Activated CD4-positive, alpha-beta T cell treated with anti-CD3 and anti-CD28 coated beads, Interleukin-2, amount 10 ng/mL, durations not matched to agents 7 days and 5 days (primary cell): ENCODE data around the gene C19orf67. TPM values are rescaled to one million over a fixed set of nuclear protein-coding genes. Genes with fewer than 3 reads are reported as not detected.

Experiments
- CTCF ChIA-PET: fragments of 350-600 bp; sonication (Branson Sonifier 250); formaldehyde crosslinking; loops from one replicate; lab custom pipeline; 2021; ENCODE audit warnings: antibody characterized with exemption; lab: Charles Lee
- POLR2A ChIA-PET: fragments of 350-600 bp; sonication (Branson Sonifier 250); formaldehyde crosslinking; loops from one replicate; lab custom pipeline; 2021; ENCODE audit warnings: antibody characterized with exemption; lab: Charles Lee
- DNase-seq: peaks from one replicate; pipeline ENCODE4 v3.0.0-alpha.2; 2020
- H3K27ac Mint-ChIP-seq: one replicate; pipeline ENCODE4 v1.8.0; 2021; ENCODE audit warnings: mild to moderate bottlenecking, moderate library complexity, mixed read lengths
- H3K27me3 Mint-ChIP-seq: one replicate; pipeline ENCODE4 v1.8.0; 2021; ENCODE audit warnings: mixed read lengths
- H3K36me3 Mint-ChIP-seq: one replicate; pipeline ENCODE4 v1.8.0; 2021; ENCODE audit warnings: low read depth, mixed read lengths
- H3K4me1 Mint-ChIP-seq: one replicate; pipeline ENCODE4 v1.8.0; 2021; ENCODE audit warnings: mixed read lengths
- H3K4me3 Mint-ChIP-seq: one replicate; pipeline ENCODE4 v1.8.0; 2021; ENCODE audit warnings: mild to moderate bottlenecking, moderate library complexity, mixed read lengths
- H3K9me3 Mint-ChIP-seq: one replicate; pipeline ENCODE4 v1.8.0; 2021; ENCODE audit warnings: mixed read lengths
- total RNA-seq, 2 experiments: library from RNA; stranded (reverse); gene quantifications; one replicate each; pipeline ENCODE4 v1.2.3, GENCODE V29; 2021

The C19orf67 gene
- total RNA-seq, 2 experiments from 2014 or later: not detected

- peaks cover 7% of the 10 kb centered on the region for H3K4me1 Mint-ChIP-seq
- H3K27ac Mint-ChIP-seq: no peak overlapping the region
- no peaks in the 10 kb centered on the region for H3K27me3 Mint-ChIP-seq
- H3K9me3 Mint-ChIP-seq: no peaks in the 10 kb centered on the region
- H3K36me3 Mint-ChIP-seq: peaks cover 8% of the 10 kb centered on the region
- DNase-seq: no peak
- H3K4me3 Mint-ChIP-seq: no peak overlapping the region
- POLR2A ChIA-PET: no interaction called here
- CTCF ChIA-PET: interaction anchor here (1.0 to 3.4 kb wide), 3 partner anchors 9 to 30 kb away, joined by 3 to 9 read pairs (median 3); partner anchors contain the start of gene ASF1B
Measured at GRCh38 chr19:14106840-14107239, 21.3 kb upstream of the C19orf67 start.

- Mint-ChIP-seq H3K4me3 (no peak overlapping the region), H3K4me1 (peaks cover 3% of the 10 kb centered on the region), H3K36me3 (peaks cover 11% of the 10 kb centered on the region), H3K27ac (no peak overlapping the region), H3K27me3 (no peaks in the 10 kb centered on the region), H3K9me3 (no peaks in the 10 kb centered on the region)
- ChIA-PET POLR2A (interaction anchor here (0.7 kb wide), 1 partner anchor 352 kb away, joined by 4 read pairs; no protein-coding TSS in a partner anchor), CTCF (interaction anchor here (1.0 to 3.4 kb wide), 3 partner anchors 10 to 31 kb away, joined by 3 to 9 read pairs (median 3); partner anchors contain the start of gene ASF1B)
- DNase-seq: no peak
Measured at GRCh38 chr19:14105680-14106079, 20.1 kb upstream of the C19orf67 start.

GRCh38 chr19:14103310-14103709, 17.7 kb upstream of the C19orf67 start:
- H3K27me3 Mint-ChIP-seq: no peaks in the 10 kb centered on the region
- no peak for DNase-seq
- H3K9me3 Mint-ChIP-seq: no peaks in the 10 kb centered on the region
- peaks cover 3% of the 10 kb centered on the region for H3K4me1 Mint-ChIP-seq
- POLR2A ChIA-PET: no interaction called here
- H3K27ac Mint-ChIP-seq: no peak overlapping the region
- peaks cover 11% of the 10 kb centered on the region for H3K36me3 Mint-ChIP-seq
- CTCF ChIA-PET: interaction anchor here (1.4 to 3.4 kb wide), 3 partner anchors 11 to 34 kb away, joined by 4 to 11 read pairs (median 6); partner anchors contain the start of gene ASF1B
- no peak overlapping the region for H3K4me3 Mint-ChIP-seq

GRCh38 chr19:14102756-14103155, 17.2 kb upstream of the C19orf67 start:
- Mint-ChIP-seq H3K27ac (no peak overlapping the region), H3K4me1 (peaks cover 3% of the 10 kb centered on the region), H3K27me3 (no peaks in the 10 kb centered on the region), H3K4me3 (no peak overlapping the region), H3K36me3 (peaks cover 12% of the 10 kb centered on the region), H3K9me3 (no peaks in the 10 kb centered on the region)
- POLR2A ChIA-PET: no interaction called here
- CTCF ChIA-PET: interaction anchor here (1.4 to 3.4 kb wide), 3 partner anchors 12 to 34 kb away, joined by 4 to 11 read pairs (median 6); partner anchors contain the start of gene ASF1B
- no peak for DNase-seq

GRCh38 chr19:14102102-14102696, 16.6 kb upstream of the C19orf67 start:
- H3K9me3 Mint-ChIP-seq: no peaks in the 10 kb centered on the region
- no peaks in the 10 kb centered on the region for H3K27me3 Mint-ChIP-seq
- POLR2A ChIA-PET: no interaction called here
- no peak for DNase-seq
- peaks cover 3% of the 10 kb centered on the region for H3K4me1 Mint-ChIP-seq
- CTCF ChIA-PET: interaction anchor here (1.1 to 3.4 kb wide), 4 partner anchors 12 to 221 kb away, joined by 3 to 11 read pairs (median 4); partner anchors contain the start of gene ASF1B
- no peak overlapping the region for H3K27ac Mint-ChIP-seq
- no peak overlapping the region for H3K4me3 Mint-ChIP-seq
- peaks cover 15% of the 10 kb centered on the region for H3K36me3 Mint-ChIP-seq

- ChIA-PET POLR2A (no interaction called here), CTCF (interaction anchor here (1.5 to 3.4 kb wide), 2 partner anchors 36 to 220 kb away, joined by 3 to 11 read pairs; partner anchors contain the start of gene ASF1B)
- Mint-ChIP-seq H3K9me3 (no peaks in the 10 kb centered on the region), H3K4me1 (peaks cover 3% of the 10 kb centered on the region), H3K27ac (no peak overlapping the region), H3K4me3 (no peak overlapping the region), H3K27me3 (no peaks in the 10 kb centered on the region), H3K36me3 (peaks cover 22% of the 10 kb centered on the region)
- no peak for DNase-seq
Measured at GRCh38 chr19:14101003-14101545, 15.5 kb upstream of the C19orf67 start.

- Mint-ChIP-seq H3K27ac (no peak overlapping the region), H3K9me3 (peaks cover 9% of the 10 kb centered on the region), H3K27me3 (no peaks in the 10 kb centered on the region), H3K36me3 (peaks cover 23% of the 10 kb centered on the region), H3K4me3 (no peak overlapping the region), H3K4me1 (peaks cover 8% of the 10 kb centered on the region)
- CTCF ChIA-PET: no interaction called here
- no peak for DNase-seq
- POLR2A ChIA-PET: no interaction called here
Measured at GRCh38 chr19:14097532-14098151, 12.1 kb upstream of the C19orf67 start.

GRCh38 chr19:14096272-14096992, 10.8 kb upstream of the C19orf67 start:
- POLR2A ChIA-PET: no interaction called here
- Mint-ChIP-seq H3K36me3 (peaks cover 29% of the 10 kb centered on the region), H3K4me3 (no peak overlapping the region), H3K4me1 (peaks cover 14% of the 10 kb centered on the region), H3K27me3 (no peaks in the 10 kb centered on the region), H3K9me3 (peaks cover 9% of the 10 kb centered on the region), H3K27ac (no peak overlapping the region)
- DNase-seq: no peak
- CTCF ChIA-PET: interaction anchor here (0.6 to 1.3 kb wide), 2 partner anchors 11 to 34 kb away, joined by 3 read pairs; no protein-coding TSS in a partner anchor

GRCh38 chr19:14094854-14095253, 9.3 kb upstream of the C19orf67 start:
- POLR2A ChIA-PET: no interaction called here
- Mint-ChIP-seq H3K4me3 (no peak overlapping the region), H3K9me3 (peaks cover 9% of the 10 kb centered on the region), H3K36me3 (peaks cover 25% of the 10 kb centered on the region), H3K27me3 (no peaks in the 10 kb centered on the region), H3K27ac (no peak overlapping the region), H3K4me1 (peaks cover 14% of the 10 kb centered on the region)
- CTCF ChIA-PET: interaction anchor here (0.8 to 2.3 kb wide), 4 partner anchors 18 to 113 kb away, joined by 3 to 11 read pairs (median 5); partner anchors contain the start of genes ASF1B and MISP3
- DNase-seq: no peak

- Mint-ChIP-seq H3K27ac (peak overlapping the region; percentile 61), H3K4me3 (peak overlapping the region; percentile 45), H3K27me3 (no peaks in the 10 kb centered on the region), H3K9me3 (peaks cover 9% of the 10 kb centered on the region), H3K4me1 (peaks cover 24% of the 10 kb centered on the region), H3K36me3 (peaks cover 34% of the 10 kb centered on the region)
- ChIA-PET CTCF (interaction anchor here (1.8 to 2.3 kb wide), 2 partner anchors 20 to 43 kb away, joined by 6 to 11 read pairs; partner anchors contain the start of gene ASF1B), POLR2A (interaction anchor here (0.5 kb wide), 1 partner anchor 123 kb away, joined by 4 read pairs; no protein-coding TSS in a partner anchor)
- DNase-seq: no peak
Measured at GRCh38 chr19:14093117-14093823, 7.7 kb upstream of the C19orf67 start.

GRCh38 chr19:14091813-14092462, 6.4 kb upstream of the C19orf67 start:
- CTCF ChIA-PET: interaction anchor here (0.8 to 1.7 kb wide), 4 partner anchors 20 to 211 kb away, joined by 3 to 4 read pairs (median 3); partner anchors contain the start of gene ASF1B
- Mint-ChIP-seq H3K4me1 (peaks cover 30% of the 10 kb centered on the region), H3K4me3 (peak overlapping the region; percentile 95), H3K9me3 (peaks cover 9% of the 10 kb centered on the region), H3K27ac (peak overlapping the region; percentile 98), H3K36me3 (peaks cover 34% of the 10 kb centered on the region), H3K27me3 (no peaks in the 10 kb centered on the region)
- POLR2A ChIA-PET: interaction anchor here (0.5 kb wide), 1 partner anchor 1360 kb away, joined by 5 read pairs; no protein-coding TSS in a partner anchor
- DNase-seq: peak; percentile 65
